ENCODE results near the gene OSBPL9.

- TF ChIP-seq CTCF (IDR thresholded peaks at IDR 0.05) (no peak), EP300 (IDR thresholded peaks at IDR 0.05) (no peak)
These were observed at the start of gene OSBPL9 for GRCh38 chr1:51616903-51617708.
